Islet precursor cell (in vitro differentiated cells): ENCODE results near the gene MPDZ.

Source experiments
- DNase-seq: peaks from one replicate; pipeline ENCODE4 v3.0.0-alpha.2; 2018

MPDZ gene

GRCh38 chr9:13279284-13280141 lies at the start of gene MPDZ:
MPDZ (minus strand) TSS chr9:13279692; CDS start chr9:13250315, 29,377 bp downstream.
- DNase-seq: peak; percentile 84

DNA sequence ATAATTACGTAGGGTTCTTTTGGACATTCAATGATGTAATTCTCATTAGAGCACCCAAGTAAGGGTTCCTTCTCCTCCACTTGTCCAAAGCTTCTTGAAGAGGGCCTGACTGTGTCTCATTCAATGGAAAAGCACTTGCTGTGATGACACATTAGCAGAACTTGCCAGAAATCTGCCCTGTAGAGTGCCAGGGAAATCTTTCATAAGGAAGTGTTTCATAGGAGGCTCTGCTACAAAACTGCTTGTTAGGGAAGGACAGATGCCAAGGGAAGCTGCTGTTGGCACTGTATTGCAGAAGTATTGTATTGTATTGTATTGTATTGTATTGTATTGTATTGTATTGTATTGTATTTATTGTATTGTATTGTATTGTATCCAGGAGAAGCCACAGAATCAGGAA lies 45.5 kb upstream of the MPDZ start:
- no peak for DNase-seq

DNA sequence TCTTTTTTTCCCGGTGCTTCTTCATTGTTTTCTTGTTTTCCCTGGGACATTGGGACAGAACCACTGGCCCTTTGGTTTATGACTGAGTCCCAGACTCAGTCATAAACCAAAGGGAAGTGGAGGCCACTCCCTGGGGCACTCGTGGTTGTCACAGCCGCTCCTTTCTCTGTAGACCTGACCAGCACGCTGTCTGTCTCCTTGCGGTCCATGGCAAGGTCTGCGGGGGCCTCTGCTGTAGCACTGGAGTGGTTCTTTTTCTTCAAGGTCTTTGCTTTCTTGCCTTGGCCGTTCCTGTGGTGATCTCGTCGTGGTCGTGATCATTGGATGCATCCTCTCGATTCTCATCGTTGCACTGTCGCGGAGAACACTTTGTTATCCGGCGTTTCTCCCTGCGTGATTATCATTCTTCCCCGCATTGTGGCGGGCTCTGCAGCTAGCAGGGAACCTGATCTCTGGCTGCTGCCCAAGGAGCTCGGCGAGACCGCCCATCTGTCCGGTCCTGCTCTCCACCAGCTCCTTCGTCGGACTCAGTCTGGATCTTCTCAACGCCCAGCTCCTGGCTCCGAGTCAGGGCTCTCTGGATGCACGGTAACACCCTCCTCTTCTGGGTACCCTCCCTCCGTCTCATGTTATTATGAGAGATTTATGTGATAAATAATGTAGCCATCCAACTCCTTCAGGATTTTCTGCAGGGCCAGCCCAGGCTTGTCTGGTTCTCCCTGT lies 43.5 kb upstream of the MPDZ start:
- no peak for DNase-seq

GRCh38 chr9:13318027-13318426 lies 38.5 kb upstream of the MPDZ start:
- no peak for DNase-seq

GRCh38 chr9:13296972-13297371 lies 17.5 kb upstream of the MPDZ start:
- DNase-seq: no peak

GRCh38 chr9:13295556-13295955 lies 16.1 kb upstream of the MPDZ start:
- DNase-seq: no peak

- no peak for DNase-seq
These were observed 13.3 kb upstream of the MPDZ start for GRCh38 chr9:13292782-13293181.

DNA sequence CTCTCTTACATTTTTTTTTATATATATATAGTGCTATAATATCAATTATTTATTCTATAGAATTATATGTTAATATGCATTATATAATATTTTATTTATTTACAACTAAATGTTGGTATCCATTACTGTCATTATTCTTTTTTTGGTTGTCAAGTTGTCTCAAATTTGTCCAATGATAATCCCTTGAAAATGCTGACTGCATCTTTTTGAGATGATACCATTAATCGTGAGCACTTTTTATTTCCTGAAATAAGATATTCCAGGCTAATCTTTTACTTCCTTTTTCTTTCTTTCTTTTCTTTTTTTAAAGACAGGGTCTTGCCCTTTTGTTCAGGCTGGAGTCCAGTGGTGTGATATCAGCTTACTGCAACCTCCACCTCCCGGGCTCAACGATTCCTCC lies 12.7 kb upstream of the MPDZ start:
- no peak for DNase-seq

DNA sequence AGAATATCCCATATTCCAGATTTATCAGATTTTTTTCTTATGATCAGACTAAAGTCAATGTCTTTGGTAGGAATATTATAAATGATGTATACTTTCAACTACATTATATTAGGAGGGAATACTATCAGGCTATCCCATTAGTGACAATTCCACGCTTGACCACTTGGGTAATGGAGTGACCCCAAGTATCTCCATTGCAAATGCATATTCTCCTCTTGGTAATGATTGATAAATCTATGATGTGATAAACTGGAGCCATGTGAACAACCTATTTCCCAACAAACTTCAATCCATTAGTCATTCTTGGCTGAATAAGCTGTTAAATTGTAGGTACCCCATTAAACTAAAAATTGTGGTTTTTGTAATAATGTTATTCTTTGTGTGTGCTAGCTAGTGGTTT lies 12.2 kb upstream of the MPDZ start:
- no peak for DNase-seq

- DNase-seq: no peak
These were observed 4.5 kb upstream of the MPDZ start for GRCh38 chr9:13284011-13284410.

- DNase-seq: no peak
These were observed 3.5 kb upstream of the MPDZ start for GRCh38 chr9:13282998-13283397.

- DNase-seq: no peak
These were observed 2.0 kb upstream of the MPDZ start for GRCh38 chr9:13281356-13282016.

GRCh38 chr9:13278368-13279246 lies 885 bp downstream of the MPDZ start:
- peak; percentile 90 for DNase-seq

- no peak for DNase-seq
These were observed 1.5 kb downstream of the MPDZ start for GRCh38 chr9:13278023-13278367.

- DNase-seq: peak; percentile 64
These were observed 4.4 kb downstream of the MPDZ start for GRCh38 chr9:13274886-13275641.

- no peak for DNase-seq
These were observed 8.8 kb downstream of the MPDZ start for GRCh38 chr9:13270734-13271133.

- DNase-seq: no peak
These were observed 9.7 kb downstream of the MPDZ start for GRCh38 chr9:13269589-13270452.

GRCh38 chr9:13268469-13268868 lies 11.0 kb downstream of the MPDZ start:
- DNase-seq: no peak

GRCh38 chr9:13267743-13268142 lies 11.7 kb downstream of the MPDZ start:
- DNase-seq: peak; percentile 56

DNA sequence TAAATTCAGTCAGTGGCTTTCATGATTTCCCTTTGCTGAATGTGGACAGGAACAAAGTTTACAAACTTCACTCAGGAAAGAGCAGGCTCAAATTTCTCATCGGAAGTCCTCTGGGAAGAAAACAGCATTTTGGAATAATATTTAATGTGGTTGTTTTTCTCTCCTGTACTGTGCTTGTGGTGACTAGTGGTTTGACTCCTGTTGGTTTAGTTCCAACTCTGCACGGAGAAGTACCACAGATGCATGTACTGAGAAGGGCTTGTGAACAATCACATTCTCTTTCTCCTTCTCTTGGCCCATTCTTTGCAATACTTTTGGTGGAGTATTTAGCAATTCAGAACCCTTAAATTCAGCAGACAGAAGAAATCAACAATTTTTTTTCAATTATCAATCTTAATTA lies 13.3 kb downstream of the MPDZ start:
- no peak for DNase-seq

GRCh38 chr9:13264788-13265187 lies 14.7 kb downstream of the MPDZ start:
- no peak for DNase-seq
